Left colon (tissue), 2 donors: Measurements from ENCODE around the gene IGF2. TPM values are rescaled to one million over a fixed set of nuclear protein-coding genes. Genes with fewer than 3 reads are reported as not detected.

Experiments used
- ATAC-seq: fragments of 200-7000 bp; cut with Tn5 transposase; one replicate; pipeline ENCODE4 v1.9.1; 2020; ENCODE audit warnings: mild to moderate bottlenecking, moderate library complexity
- DNase-seq, 2 donors: peaks; one replicate each; pipeline ENCODE4 v3.0.0-alpha.2; 2020
- intact Hi-C, 2 donors: fragments of 100-400 bp; cut with DNase I in 1 of 2; cut with micrococcal nuclease in 1 of 2; formaldehyde crosslinking; loops; one replicate each; pipeline versions ENCODE4 v1.11.2 to v1.14.0; 2022; cut with DNase I, micrococcal nuclease
- total RNA-seq, 2 donors: library from RNA; stranded (reverse); fragmentation: NEBNext Ultra II Directional; extraction: Animal tissue kit (Norgen Biotek cat#: 25700); gene quantifications; one replicate each; pipeline ENCODE4 v1.2.1, GENCODE V29; 2021
- donor health status: DM: no; HTN: no; CAD: no.
- donor health status: DM: yes; HTN: yes; CAD: no.

Gene IGF2
- total RNA-seq, 2 donors from 2014 or later: 7.3 to 10.8 TPM

- intact Hi-C loops: no loop called here
- DNase-seq: peak; percentile 65 to 68
- ATAC-seq: peak; percentile 91
Measured at GRCh38 chr11:2099516-2100349, 39.5 kb downstream of the IGF2 start.

DNA sequence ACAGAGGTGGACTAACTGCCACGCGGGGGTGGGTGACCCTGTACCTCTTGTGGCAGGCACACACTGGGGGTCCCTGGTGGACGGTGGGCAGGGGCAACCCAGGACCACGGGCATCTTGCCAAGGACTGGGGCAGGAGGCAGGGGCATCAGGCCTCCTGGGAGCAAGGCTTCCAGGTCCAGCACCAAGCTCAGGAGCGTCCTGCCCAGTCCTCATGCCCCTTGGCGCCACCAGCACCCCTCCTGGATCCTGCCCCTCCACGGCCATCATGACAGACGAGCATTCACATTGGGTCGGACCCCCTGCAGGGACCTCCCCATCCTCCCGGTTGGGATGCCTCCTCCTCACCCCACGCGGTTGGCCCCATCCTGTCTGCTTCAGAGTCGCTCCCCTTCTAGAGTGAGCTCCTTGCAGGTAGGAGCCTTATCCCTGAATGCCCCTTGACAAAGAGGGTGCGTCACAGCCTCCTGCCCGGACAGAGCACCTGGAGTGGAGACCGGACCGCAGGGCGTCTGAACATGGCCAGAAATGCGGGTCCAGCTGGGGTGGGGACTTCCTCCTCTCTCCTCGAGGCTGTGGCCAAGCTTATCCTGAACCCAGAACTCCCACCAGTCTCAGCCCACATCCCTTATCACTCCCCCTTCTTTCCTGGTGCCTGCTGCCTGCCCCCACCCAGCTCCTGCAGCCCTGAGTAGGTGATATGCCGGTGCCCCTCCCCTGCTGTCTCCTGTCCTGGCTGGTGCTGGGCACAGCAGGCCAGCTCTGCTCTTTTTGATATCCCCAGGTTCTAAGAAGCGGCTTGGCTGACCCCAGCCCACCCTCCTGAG, 40.3 kb downstream of the IGF2 start:
- ATAC-seq (no peak), DNase-seq (peak in 1 of 2 donors; percentile 19)
- intact Hi-C loops: no loop called here

DNA sequence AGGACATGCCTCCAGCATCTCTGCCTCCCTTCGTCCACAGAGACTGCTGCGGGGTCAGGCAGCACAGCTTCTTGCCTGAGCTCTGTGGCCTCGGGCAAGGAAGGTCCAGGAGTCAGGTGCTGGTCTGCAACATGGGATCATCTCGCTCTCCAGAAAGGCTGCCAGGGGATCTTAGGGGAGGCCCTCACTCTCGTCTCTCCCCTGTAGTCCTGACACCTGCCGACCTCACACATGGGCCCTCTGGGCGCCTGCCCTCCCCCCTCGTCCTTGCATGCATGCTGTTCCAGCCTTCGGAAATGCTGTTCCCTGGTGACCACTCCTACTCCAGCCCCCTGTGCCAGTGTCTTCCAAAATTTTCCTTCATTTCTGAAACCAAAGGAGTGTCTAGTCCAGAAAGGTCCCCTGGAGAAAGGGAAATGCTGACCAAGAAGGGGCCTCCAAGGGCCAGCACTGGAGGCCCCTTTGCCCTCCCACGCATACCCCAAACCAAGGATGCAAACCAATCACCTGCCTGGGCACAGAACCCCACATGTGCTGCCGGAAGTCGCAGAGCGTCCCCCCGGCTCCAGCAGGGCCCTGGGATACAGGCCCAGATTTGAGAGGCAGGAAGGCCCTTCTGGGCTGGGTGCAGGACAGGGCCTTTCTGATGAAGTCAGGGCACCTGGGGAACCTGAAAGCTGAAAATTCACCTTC, 41.0 kb downstream of the IGF2 start:
- peak in 1 of 2 donors; percentile 12 for DNase-seq
- intact Hi-C loops: no loop called here
- no peak for ATAC-seq

DNA sequence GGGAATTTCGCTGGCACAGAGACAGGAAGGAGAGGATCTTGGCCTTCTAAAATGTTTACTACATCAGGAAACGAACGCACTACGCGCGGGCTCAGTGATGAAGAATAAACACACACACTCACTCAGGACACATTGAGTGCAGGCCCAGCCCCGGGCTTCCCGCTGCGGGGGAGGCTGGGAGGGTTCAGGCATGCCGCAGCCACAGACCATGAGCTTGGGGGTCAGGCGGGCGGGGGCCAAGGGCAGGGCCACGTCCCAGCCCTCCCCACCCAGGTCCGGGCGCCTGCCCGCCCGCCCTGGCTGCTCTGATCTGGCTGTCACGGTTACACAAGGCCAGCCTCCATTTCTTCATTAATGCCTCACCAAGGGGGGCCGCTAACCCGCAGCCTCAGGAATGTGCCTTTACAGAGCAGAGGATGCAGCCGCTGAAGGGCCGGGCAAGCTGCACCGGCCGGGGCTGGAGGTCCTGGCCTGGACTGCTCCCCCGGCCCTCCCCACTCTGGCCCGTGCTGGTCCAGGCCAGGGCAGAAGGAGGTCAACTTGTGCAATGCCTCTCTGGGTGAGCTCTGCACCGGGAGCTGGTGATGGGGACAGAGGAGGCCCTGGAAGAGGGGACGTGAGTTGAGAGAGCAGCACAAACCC, 41.7 kb downstream of the IGF2 start:
- intact Hi-C loops: no loop called here
- DNase-seq (peak; percentile 27 to 32), ATAC-seq (no peak)

DNA sequence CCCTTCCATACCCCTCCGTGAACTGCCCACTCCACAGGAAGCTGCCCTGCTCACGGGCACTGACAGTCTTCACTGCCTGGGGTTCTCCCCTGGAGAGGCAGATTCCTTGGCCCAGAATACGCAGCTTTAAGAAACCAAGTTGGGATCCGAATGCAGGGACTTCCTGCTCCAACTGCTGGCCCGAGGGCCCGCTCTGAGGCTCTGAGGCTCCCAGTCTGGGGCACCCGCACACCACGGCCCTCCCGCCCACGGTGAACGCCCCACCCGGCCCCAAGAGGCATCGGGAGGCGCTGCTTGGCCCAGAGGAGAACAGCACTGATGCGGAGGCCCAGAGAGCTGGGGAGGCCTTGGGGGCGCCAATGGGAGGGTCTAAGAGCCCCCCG, 42.3 kb downstream of the IGF2 start:
- DNase-seq: peak in 1 of 2 donors; percentile 4
- intact Hi-C loops: no loop called here
- no peak for ATAC-seq

DNA sequence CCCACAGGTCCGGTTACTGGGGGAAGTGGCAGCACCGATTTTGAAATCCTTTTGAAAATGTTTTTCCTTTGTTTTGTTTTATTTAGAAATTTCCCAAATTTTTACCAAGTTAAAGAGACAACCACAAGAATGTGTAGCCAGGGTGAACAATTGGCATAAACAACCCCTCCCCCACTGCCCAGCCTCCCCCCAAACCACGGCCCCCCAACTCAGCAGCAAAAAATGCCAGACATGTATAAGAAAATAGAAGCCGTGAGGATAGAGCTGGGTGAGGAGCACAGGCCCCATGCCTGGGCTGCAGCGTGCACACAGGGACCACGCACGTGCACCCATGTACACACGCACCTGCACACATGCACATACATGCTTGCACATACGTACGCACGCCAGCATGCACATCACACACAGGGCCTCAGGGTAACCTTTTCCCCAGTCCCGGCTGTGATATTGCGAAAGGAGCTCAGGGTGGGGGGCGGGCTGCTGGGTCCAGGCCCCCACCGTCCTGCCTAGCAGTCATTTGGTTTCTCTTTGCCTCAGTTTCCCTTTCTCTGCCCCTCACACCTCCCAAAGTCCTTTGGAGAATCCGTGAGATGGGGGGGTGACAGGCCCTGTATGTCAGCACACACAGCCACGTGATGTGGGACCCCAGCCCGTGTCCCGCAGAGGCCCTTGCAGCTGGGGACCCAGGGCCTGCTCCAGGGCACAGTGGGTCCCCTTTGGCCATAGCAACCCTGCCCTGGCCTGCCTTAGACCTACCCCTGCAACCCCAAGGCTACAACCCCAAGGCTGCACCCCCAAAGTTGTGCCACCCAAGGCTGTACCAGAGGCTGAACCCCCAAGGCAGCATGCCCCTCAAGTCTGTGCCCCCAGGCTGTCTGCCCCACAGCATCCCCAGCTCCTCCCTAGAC, 42.9 kb downstream of the IGF2 start:
- no peak for ATAC-seq
- intact Hi-C loops: no loop called here

GRCh38 chr11:2095542-2095941, 43.6 kb downstream of the IGF2 start:
- no peak for DNase-seq
- no peak for ATAC-seq
- intact Hi-C loops: no loop called here

More for the DNA sequence above, 42.9 kb downstream of the IGF2 start:
- peak in 1 of 2 donors; percentile 8 for DNase-seq

DNA sequence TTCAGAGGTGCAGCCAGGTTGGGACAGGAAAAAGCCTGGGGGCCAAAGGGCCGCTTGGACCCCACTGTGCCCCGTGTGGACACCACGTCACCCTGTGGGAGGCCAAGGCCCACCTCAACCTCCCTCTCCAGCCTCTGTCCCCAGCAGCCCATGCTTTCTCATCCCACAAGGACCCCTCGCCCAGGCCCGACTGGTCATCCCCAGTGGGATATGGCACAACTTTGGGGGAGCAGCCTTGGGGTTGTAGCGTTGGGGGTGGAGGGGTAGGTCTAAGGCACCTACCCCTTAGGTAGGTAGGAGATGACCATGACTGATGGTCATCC, 44.0 kb downstream of the IGF2 start:
- ATAC-seq: no peak
- peak in 1 of 2 donors; percentile 18 for DNase-seq
- intact Hi-C loops: no loop called here

- DNase-seq (peak in 1 of 2 donors; percentile 24), ATAC-seq (no peak)
- intact Hi-C loops: no loop called here
Measured at GRCh38 chr11:2094354-2095197, 44.6 kb downstream of the IGF2 start.

- intact Hi-C loops: no loop called here
- peak; percentile 18 for ATAC-seq
- peak in 1 of 2 donors; percentile 22 for DNase-seq
Measured at GRCh38 chr11:2093575-2094353, 45.4 kb downstream of the IGF2 start.

DNA sequence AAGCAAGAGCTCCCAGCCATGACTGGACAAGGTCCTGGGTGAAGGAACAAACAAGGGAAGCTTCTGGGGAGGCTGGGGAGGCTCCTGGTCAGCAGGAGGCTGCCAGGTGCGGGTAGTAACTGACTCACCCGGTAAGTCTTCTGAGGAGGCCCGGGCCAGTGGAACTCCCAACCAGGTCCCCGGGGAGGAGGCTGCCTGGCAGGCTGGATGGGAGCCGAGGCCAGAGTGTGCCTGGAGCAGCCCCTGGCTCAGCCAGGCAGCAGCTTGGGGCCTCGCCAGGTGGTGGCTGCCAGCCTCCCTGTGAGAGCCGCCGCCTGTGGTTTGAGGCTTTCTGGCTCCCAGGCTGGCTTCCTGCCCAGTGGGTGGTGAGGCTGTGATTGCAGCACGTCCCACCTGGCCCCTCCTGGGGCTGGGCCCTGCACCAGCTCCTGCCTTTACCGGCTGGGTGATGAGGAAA, 46.2 kb downstream of the IGF2 start:
- intact Hi-C loops: no loop called here
- DNase-seq (peak; percentile 59 to 72), ATAC-seq (peak; percentile 78)

DNA sequence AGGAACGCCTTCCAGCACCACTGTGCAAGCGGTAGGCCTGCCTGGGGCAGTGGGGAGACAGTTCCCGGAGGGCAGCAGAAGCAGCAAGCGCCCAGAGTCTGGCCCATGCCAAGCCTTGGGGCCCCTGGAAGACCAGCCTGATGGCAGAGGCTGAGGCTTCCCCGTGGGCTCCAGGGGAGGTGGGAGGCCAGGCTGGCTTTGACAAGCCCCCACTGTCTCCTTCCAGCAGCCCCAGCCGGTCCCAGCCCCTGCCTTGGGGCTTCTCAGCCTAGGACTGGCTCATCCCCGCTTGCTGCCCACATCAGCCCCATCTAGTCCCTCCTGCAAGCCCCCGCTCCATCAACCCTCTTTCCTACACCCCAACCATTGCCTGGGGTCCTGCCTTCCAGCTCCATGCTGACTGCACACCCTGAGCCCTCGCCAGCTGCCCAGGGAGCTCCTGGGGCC, 46.7 kb downstream of the IGF2 start:
- ATAC-seq (no peak), DNase-seq (no peak)
- intact Hi-C loops: no loop called here

DNA sequence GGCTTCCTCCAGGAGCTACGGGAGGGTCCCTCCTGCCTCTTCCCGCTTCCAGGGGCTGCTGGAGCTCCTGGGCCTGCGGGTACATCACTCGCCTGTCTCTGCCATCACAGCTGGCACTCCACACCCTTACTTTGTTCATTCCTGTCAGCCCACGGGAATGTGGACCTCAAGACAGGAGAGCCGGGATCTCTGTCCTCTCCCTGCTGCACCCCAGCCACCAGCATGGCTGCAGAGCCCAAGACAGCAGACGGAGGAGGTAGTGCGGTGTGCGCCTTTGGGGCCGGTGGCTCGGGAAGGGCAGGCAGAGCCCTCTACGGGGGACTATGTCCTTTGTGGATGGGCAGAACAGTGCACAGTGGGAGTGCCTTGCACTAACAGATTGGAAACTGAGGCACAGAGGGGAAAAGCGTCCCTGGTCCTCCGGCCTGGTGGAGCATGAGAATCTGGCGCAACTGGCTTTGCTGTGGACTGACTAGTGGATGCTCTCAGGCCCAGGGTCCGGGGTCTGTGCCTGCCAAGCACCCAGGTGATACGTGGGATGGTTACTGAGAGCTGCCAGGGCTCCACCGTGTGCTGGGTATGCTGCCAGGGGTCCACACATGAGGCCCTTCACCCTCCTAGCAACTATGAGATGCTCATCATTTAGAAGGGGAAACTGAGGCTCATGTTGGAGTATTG, 47.3 kb downstream of the IGF2 start:
- ATAC-seq: no peak
- DNase-seq: peak in 1 of 2 donors; percentile 19
- intact Hi-C loops: no loop called here

DNA sequence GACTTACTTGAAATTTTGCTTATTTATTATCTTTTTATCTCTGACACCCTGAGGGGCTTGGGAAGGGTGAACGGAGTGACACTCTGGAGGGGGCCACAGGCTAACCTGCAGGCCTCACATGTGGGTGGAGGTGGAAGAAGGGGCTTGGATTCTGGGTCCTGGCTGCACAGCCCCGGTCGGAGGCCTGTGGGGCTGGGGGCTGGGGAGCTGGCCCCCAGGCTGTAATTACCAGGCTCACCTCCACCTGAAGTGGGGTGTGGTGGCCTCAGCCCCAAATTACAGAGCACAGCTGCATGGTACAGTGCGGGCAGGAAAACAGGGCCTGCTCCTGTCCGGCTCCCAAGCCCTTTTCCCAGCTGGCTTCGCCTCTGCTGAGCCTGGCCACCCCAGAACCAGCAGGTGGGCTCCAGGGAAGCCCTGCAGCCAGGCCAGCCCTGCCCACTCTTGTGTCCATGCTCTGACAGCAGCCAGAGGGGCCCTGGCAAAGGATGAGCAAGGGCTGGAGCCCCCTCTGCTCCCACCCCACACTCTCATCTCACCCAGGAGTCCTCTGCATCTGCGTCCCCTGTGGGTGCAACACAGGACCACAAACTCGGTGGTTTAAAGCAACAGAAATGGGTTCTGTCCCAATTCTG, 48.0 kb downstream of the IGF2 start:
- no peak for ATAC-seq
- peak in 1 of 2 donors; percentile 18 for DNase-seq
- intact Hi-C loops: no loop called here
